Endothelial cell of umbilical vein (primary cell): ENCODE results near the gene PPP1R11.

Source experiments
- CTCF ChIP-seq, 2 donors: IDR thresholded peaks; 1 replicate in 1 of 2; 2 replicates in 1 of 2; pipeline ENCODE4 v1.5.1; 2011; ENCODE audit warnings: low read length in 2 of 2, mild to moderate bottlenecking in 2 of 2, moderate library complexity in 2 of 2, control low read depth in 1 of 2, inconsistent platforms in 1 of 2, low read depth in 1 of 2; ENCODE audit not compliant: insufficient read depth in 1 of 2; ENCODE audit errors: extremely low read depth in 1 of 2
- EZH2 ChIP-seq: IDR thresholded peaks from 2 replicates; pipeline ENCODE4 v1.6.1; 2012; ENCODE audit warnings: borderline replicate concordance, low read depth, mild to moderate bottlenecking, moderate library complexity, low read length, inconsistent platforms; ENCODE audit not compliant: severe bottlenecking
- FOS ChIP-seq: IDR thresholded peaks from 2 replicates; pipeline ENCODE4 v1.6.1; 2011; ENCODE audit warnings: mild to moderate bottlenecking, low read length, moderate library complexity, borderline replicate concordance; ENCODE audit not compliant: insufficient read depth
- GATA2 ChIP-seq: IDR thresholded peaks from 2 replicates; pipeline ENCODE4 v1.7.0; 2011; ENCODE audit warnings: low read depth, mild to moderate bottlenecking, moderate library complexity, mixed read lengths, low read length; ENCODE audit not compliant: insufficient read length, insufficient read depth
- JUN ChIP-seq: IDR thresholded peaks from 2 replicates; pipeline ENCODE4 v1.6.1; 2011; ENCODE audit warnings: borderline replicate concordance, low read depth; ENCODE audit not compliant: insufficient read length, insufficient read depth
- MYC ChIP-seq: IDR thresholded peaks from one replicate; pipeline ENCODE4 v1.6.1; 2011; ENCODE audit warnings: mild to moderate bottlenecking, low read depth, low read length
- POLR2A ChIP-seq: IDR thresholded peaks from 2 replicates; pipeline ENCODE4 v1.6.1; 2012; ENCODE audit warnings: low read depth, mild to moderate bottlenecking, control low read depth, low read length
- POLR2AphosphoS5 ChIP-seq: IDR thresholded peaks from 2 replicates; pipeline ENCODE4 v1.6.1; 2012; ENCODE audit warnings: low read depth, mild to moderate bottlenecking, control low read depth, low read length, moderate library complexity; ENCODE audit not compliant: insufficient read depth
- TF ChIP-seq, protein P1 (sequence below): IDR thresholded peaks from 2 replicates; pipeline ENCODE4 v1.6.1; 2011; ENCODE audit not compliant: insufficient read depth, insufficient read length

GRCh38 chr6:30042476-30042875, 24.5 kb upstream of the PPP1R11 start:
- TF ChIP-seq POLR2A (no peak), CTCF (IDR thresholded peaks at IDR 0.05; ENCODE audit: extremely low read depth in 1 of 2, insufficient read depth in 1 of 2, low read depth in 1 of 2, low read length in 2 of 2) (no peak), EZH2 (no peak), POLR2AphosphoS5 (no peak), MYC (no peak), GATA2 (no peak), JUN (no peak), FOS (no peak)
- TF ChIP-seq, protein P1, sequence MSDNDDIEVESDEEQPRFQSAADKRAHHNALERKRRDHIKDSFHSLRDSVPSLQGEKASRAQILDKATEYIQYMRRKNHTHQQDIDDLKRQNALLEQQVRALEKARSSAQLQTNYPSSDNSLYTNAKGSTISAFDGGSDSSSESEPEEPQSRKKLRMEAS = no peak
